SK-MEL-5 (cell line): ENCODE data around the gene ULK4. TPM values are rescaled to one million over a fixed set of nuclear protein-coding genes. Genes with fewer than 3 reads are reported as not detected.

Experiments
- DNase-seq: peaks from one replicate; pipeline ENCODE4 v3.0.0-alpha.2; 2016; ENCODE audit warnings: low read depth, low spot score
- in situ Hi-C: cut with HindIII; loops from 2 replicates; pipeline ENCODE4 v1.10.0; 2016; ENCODE audit warnings: low sequenced_read_pairs, high pct_unique_total_duplicates, low pct_unique_long_range_greater_than_20kb
- total RNA-seq: library from RNA; depleted of rRNA; stranded (reverse); fragments of >200 nt; shearing (Covaris generic); gene quantifications from 2 replicates; pipeline ENCODE4 v1.2.3, GENCODE V29; 2014

The ULK4 gene
- total RNA-seq, 1 experiment from 2014 or later, result 20.9 TPM

DNA sequence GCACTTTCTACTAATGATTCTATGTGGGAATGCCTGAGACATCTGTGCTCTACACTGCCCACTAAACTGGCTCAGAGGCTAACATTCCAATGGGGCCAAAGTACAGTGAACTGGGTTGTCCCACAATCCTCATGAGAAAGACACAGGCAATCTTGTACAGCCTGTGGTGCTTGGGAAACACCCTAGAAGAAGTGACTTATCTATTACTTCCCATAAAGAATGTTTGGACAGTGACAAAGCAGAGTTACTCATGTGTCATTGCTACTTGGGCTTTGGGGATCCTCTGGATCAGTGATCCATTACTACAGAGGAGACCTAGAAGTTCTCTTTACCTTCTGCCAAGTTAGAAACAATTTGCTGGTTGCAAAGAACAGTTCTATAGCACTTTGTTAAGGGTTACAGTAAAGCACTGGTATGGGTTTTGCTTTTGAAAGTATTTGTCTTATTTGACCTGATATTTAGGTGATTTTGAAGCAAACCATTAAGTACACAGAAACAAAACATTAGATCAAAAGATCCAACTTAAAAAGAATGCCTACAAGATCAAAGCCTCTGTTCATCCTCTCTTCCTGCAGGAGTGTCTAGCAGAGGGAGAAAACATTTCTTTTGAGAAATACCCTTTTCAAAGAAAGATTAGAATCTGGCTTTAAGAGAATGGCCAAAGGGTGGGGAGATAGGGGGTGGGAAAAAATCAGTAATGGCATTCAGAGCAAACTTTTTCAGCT, 686.8 kb downstream of the ULK4 start:
- DNase-seq, result peak; percentile 47
- in situ Hi-C loops, result no loop called here

DNA sequence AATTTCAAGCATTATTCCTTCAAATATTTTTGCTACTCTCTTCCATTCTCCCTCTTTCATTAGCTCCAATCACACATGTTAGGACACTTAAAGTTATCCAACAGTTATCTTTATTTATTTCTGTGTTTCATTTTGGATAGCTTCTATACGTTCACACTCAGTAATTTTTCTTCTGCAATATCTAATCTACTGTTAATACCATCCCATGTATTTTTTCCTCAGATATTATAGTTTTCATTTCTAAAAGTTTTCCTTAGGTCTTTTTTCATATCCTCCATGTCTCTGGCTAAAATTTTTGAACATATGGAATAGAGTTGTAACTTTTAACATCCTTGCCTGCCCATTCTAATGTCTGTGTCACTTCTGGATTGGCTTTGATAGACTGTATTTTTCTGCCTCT, 689.2 kb downstream of the ULK4 start:
- DNase-seq, result no peak
- in situ Hi-C loops, result no loop called here

DNA sequence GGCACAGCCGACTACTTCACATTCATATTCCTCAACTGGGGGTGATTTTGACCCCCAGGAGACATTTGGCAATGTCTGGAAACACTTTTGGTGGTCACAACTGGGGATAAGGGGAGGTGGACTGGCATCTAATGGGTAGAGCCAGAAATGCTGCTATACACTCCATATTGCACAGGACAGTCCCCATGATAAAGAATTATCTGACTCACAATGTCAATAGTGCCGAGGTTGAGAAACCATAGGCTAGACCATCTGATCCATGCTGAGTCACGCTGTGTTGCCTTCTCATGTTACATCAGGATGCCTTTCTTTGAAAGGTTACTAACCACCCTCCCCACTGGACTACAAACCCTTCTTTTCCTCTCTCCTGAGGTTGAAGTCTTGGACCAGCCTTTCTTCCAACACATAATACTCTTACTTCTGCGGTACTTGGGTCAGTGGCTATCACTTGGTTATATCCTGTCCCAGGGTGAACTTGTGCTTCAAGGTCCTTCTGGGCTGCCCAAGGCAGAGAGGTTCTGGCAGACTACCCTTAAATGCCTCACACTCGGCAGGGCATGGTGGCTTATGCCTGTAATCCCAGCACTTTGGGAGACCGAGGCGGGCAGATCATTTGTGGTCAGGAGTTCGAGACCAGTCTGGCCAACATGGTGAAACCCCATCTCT, 693.8 kb downstream of the ULK4 start:
- DNase-seq, result peak; percentile 64

DNA sequence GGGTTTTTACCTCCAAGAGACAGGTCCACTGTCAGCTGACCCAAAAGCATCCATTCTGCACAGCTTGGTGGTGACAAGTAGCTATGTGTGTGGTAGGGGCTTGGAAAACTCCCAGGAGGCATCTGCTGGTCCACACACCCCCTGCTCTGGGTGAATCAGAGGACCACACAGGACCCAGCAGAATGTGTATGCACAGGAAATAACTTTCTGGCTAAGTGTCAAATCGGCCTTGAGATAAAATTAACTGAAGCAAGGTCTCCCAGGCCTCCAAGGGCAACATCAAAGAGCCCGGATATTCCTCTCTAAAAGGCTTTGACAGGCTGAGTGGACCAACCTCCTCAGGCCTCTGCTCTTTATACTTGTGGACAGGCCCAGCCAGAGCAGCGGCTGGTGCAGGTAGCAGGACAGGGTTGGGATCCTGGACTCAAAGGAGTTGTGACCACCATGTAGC, 696.1 kb downstream of the ULK4 start:
- DNase-seq, result no peak
- in situ Hi-C loops, result no loop called here

More for the DNA sequence above, 693.8 kb downstream of the ULK4 start:
- in situ Hi-C loops, result no loop called here

DNA sequence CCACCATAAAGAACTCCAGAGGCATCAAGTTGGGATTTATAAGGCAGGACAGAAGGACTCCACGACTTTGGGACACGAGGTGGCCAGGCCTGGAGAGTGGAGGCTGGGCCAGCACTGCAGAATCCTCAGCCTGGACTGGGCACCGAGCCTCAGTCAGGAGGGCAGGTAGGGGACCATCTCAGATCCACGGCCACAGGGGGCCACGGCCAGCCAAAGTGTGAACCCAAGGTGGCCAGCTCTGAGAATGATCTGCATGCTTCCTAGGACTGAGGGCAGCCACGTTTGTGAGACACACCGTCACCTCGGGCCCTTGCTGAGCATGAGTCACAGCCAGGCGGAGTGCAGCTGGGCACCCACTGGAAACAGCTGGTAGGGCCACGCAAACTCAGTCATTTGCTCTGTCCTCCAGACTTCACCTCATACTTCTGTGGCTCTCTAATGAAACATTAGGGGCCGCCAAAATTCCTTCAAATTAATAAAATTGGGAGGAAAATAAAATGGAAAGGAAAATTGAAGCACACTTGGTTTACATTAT, 696.8 kb downstream of the ULK4 start:
- no peak for DNase-seq
- in situ Hi-C loops, result no loop called here

DNA sequence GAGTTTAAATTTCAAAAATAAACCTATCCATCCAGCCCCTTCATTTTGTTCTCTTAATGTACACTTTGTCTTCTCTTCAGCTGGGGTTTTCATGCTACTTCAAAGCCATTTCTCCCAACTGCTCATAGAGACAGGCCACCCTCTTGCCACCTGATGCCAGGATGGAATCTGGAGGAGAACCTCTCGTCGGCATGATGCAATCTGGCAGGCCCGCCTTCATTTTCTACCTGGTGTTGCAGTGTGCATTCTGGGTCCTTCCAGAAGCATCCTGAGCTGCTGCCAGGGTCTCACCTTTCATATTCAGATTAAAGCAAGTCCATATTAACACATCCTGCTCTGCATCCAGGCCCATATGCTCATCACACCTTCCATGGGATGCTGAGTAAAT, 701.8 kb downstream of the ULK4 start:
- DNase-seq, result no peak
- in situ Hi-C loops, result no loop called here

DNA sequence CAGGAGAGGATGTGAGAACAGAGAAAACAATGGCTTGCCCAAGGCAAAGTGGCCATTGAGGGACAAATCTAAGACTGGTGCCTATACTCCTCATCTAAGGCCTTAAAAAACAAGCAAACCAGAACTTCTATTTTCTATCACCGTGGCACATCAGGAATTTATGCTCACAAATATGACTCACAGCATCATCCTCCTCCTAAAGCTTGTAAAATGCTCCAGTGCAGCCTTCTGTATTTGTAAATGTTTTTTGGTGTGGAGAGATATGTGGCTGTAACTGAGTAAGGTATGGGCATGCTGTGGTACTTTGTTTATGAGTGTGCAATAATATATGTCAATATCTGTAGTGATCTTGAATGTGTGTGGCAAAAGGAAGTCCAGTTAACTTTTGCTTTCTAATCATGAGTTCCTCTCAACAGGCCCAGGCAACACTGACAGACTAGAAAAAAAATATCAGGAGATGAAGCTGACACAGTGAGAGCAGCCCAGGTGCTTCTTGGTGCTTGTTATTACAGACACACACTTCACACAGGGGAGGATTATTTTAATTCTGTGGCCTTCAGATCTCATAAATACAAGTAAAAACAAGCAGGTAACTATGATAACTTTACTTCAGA, 702.3 kb downstream of the ULK4 start:
- no peak for DNase-seq
- in situ Hi-C loops, result no loop called here

DNA sequence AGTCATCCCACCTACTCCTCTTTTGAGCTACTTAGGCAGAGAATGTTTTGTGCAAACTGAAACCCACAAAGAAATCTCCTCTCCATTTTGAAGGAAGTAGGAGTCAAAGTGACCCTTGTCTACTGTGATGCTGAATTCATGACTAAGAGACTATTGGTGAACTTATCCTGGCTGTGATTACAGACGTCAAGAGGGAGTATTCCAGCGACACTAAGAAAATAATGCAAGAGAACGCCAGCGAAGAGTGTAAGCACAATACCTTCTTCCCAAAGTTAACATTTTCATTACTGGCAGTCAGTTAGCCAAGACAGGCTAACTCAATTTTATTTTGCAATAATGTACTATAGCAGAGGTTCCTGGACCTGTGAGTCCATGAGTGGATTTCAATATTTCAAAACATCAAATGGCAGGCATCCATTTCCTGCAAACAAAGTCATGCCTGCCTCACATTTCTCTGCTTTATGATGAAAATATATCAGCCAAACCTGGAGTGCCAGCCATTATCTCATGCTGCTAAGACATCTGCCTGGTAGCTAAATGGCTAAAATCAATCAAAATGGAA, 703.6 kb downstream of the ULK4 start:
- DNase-seq, result no peak
- in situ Hi-C loops, result no loop called here

DNA sequence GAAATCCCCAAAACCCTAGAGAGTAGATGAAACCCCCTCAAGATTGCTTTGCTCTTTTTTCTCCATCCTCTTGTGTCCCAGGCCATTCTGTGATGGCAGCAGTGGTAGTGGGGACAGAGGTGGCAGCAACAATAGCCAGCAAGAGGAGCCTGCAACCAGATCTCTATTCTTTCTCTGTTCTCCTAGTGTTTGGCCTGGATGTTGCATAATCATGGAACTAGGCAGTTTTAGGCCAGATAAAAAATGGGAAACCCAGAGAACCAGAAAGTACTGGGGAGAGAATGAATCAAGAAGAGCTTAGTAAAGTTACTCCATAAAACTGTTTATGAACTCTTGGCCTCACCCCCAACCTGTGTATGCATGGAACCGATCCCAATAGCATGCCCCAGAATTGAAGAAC, 710.3 kb downstream of the ULK4 start:
- in situ Hi-C loops, result no loop called here
- no peak for DNase-seq

DNA sequence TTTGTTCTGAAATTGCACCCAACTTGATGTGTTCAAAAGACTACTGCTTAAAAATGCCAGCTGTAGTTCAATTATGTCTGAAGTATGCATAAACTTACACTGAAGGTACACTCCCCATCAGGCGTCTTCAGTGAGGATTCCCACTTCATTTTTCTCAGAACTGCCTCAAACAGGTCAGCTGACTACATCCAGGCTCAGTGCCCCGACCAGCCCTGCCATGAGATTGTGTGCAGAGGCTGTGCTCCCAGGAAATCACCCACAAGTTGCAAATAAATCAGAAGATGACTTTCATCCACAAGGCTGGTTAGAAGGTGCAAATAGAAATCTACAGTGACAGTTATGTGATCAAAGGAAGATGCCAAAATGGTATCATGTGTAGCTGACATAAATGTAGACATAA, 711.1 kb downstream of the ULK4 start:
- in situ Hi-C loops, result no loop called here
- DNase-seq, result no peak

DNA sequence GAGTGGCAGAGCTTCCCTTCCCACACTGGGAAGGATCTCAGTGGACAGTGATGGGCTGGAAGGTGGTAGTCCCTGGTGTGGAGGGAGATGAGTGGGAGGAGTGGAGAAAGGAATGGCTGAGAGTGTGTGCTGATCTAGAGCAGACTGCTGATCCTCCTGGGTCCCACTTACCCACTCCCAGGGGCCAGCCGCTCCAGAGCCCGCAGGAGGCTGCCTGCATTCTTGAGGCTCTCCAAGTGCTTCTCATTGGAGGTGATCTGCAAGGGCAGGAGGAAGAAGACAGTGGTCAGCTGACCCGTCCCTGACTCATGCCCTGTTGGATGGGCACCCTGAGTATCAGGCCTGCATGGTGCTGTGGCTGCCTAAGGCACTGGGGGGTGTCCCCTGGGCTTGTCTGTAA, 712.6 kb downstream of the ULK4 start:
- in situ Hi-C loops, result loop anchor here (25.0 kb wide), 1 partner anchor 662 kb away; no protein-coding TSS in a partner anchor
- no peak for DNase-seq

DNA sequence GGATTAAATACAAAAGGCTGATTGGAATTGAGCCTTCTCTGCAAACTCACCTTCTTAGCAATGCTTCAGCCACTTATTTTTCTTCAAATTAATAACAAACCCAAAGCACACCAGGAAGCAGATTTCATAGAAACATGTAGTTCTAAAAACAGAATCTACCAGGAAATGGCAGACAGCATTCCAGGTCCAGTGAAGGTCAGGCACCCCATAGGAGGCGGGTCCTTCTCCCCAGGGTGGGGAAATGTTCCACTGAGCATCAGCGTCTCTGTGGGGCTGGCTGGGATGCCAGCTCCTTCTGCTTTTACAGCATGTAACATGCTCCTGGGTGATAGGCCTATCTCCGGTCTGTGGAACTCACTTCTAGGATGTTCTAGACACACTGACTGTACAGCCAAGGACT, 713.4 kb downstream of the ULK4 start:
- in situ Hi-C loops, result loop anchor here (25.0 kb wide), 1 partner anchor 661 kb away; no protein-coding TSS in a partner anchor
- DNase-seq, result no peak

DNA sequence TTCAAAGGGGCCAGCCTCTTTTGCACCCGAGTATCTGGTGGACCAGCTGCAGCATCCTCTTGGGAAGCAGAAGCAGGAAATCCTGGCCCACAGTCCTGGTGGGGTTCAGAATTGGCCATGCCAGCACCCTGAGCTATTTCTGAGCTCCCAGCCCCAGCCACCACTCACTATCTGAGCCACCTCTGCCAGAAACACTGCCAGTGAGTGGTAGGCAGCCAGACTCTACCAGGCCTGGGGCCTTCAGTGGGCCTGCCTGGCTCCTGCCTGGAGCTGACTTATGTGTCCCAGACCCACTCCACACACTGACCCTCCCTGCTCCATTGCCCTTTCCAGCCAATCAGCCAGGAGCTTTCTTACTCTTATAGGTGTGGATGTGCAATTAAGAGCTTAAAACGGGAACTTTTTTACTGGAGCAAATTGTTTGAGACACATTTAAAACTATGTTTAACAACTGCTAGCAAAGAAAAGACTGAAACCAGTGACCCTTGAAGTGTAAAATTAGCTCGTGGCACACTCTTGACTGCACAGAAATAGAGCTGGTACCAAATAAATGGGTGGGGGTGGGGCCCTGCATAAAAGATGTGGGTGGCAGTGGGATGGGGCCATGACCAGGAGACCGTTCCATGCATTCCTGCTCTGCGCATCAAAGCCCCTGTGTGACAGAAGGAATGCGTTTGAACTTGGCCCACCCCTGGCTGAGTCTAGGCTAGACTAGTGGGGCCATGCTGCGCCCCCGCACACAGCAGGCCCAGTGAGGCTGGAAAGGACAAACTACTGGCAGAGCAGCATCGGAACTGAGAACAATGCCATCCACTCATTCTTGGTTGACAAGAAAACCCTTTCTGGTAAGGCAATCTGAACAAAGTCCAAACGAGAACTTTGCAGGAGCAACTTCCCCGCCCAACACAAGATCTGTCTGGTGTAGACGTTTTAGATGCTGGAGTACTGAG, 714.6 kb downstream of the ULK4 start:
- DNase-seq, result no peak
- in situ Hi-C loops, result loop anchor here (25.0 kb wide), 1 partner anchor 660 kb away; no protein-coding TSS in a partner anchor

DNA sequence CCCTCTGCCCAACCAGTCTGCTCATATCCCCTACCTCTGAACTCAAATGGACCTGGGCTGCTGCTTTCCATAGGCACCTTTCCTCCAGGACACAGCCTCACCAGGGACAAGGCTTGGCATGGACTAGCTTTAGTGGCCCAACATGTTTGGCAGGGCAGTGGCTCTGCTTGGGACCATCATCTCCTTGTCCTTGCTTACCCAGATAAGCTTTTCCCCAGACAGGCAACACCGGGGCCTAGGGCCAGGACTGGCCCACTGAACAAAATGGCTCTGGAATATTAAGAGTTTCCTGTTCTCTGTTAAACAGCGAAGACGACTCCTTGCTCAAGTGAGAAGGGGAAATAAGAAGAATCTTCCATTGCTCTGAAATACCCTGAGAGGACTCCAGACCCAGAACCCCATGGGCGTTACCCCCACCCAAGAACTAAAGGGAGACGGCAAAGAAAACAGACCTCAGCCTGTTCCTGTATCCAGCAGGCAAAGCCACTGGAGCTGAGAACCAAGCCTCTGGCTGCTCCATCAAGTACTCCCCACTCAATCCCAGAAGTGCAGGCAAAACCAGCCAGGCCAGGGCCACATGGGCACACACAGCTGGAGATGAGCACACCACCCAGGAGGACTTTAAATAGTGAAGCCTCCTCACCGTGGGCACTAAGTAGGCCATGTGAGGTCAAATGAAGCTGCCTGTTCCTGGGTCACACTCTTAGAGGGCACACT, 717.1 kb downstream of the ULK4 start:
- peak; percentile 50 for DNase-seq
- in situ Hi-C loops, result loop anchor here (25.0 kb wide), 1 partner anchor 657 kb away; no protein-coding TSS in a partner anchor

DNA sequence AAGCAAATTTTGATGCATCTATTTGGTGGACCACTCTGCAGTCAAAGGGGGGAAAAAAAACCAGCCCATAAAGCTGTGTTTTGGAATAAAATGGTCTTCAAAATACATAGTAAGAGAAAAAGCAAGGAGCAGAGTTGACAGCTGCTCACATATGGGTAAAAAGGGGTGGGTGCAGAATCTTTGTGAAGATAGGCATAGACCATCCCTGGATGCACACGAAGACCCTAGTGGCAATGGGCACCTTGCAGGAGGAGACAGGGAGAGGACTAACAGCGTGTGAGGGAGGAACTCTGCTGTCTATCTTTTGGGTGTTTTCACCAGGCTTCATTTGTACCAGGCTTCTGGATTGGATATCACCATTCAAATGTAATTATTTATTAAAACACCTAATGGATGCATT, 718.7 kb downstream of the ULK4 start:
- DNase-seq, result peak; percentile 60
- in situ Hi-C loops, result loop anchor here (25.0 kb wide), 1 partner anchor 656 kb away; no protein-coding TSS in a partner anchor

DNA sequence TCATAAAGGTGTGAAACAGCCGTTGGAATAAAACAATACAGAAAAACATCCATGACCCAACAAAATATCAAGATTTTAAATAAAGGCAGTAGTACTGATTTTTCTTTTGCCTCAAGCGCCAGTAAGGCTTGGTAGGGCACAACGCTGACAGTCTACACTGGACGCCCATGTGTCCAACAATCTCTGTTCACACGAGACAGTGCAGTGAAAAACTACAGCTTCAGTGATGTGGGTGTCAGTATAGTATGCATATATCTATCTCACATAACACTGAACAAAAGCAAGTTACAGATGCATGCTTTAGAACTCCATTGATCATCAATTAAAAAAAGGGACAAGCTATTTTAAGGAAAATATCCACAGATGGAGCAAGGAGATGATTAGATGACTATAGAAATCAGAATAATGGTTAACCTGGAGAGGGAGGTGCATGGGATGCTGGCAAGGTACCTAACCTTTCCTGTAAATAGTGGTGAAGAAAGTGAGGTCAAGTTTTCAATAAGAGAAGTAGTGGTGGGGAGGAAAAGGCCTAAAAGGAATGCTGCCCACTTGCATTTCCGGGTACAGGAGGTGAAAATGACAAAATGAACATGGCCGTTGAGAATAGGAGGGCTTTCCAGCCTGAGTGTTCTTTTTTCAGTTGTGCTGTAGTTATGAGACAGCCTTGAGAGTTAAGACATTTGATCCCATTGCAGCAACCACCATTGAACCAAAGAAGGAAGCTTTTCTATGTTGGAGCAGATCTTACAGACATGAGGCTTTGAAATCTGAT, 719.9 kb downstream of the ULK4 start:
- in situ Hi-C loops, result loop anchor here (25.0 kb wide), 1 partner anchor 655 kb away; no protein-coding TSS in a partner anchor
- no peak for DNase-seq
